Esophagus squamous epithelium (tissue), 5 donors: ENCODE data around the gene GRIK4. TPM values are rescaled to one million over a fixed set of nuclear protein-coding genes. Genes with fewer than 3 reads are reported as not detected.

Experiments
- DNase-seq: peaks from one replicate; lab custom pipeline; 2025; lab: John Stamatoyannopoulos, UW
- H3K27ac ChIP-seq, 4 donors: fragments of 200-600 bp; sonication (generic); one replicate each; pipeline ENCODE4 v1.5.1; 2016 to 2019; ENCODE audit warnings: mild to moderate bottlenecking in 1 of 4
- H3K27me3 ChIP-seq, 4 donors: fragments of 200-600 bp; sonication (generic); 1 replicate in 3 of 4; 2 replicates in 1 of 4; pipeline versions ENCODE4 v1.5.1 to v1.6.0; 2017 to 2021; ENCODE audit warnings: antibody characterized with exemption in 1 of 4
- H3K36me3 ChIP-seq, 3 donors: fragments of 200-600 bp; sonication (generic); one replicate each; pipeline ENCODE4 v1.5.1; 2016 to 2019
- H3K4me1 ChIP-seq, 3 donors: fragments of 200-600 bp; sonication (generic); one replicate each; pipeline ENCODE4 v1.5.1; 2017 to 2019
- H3K4me3 ChIP-seq, 4 donors: fragments of 200-600 bp; sonication (generic); 1 replicate in 3 of 4; 2 replicates in 1 of 4; pipeline ENCODE4 v1.5.1; 2016 to 2019; ENCODE audit warnings: mild to moderate bottlenecking in 2 of 4, moderate library complexity in 1 of 4
- H3K9me3 ChIP-seq, 3 donors: fragments of 200-600 bp; sonication (generic); one replicate each; pipeline ENCODE4 v1.5.1; 2016 to 2019
- CTCF ChIP-seq, 6 experiments: fragments of 450-650 bp in 4 of 6; fragments of 200-600 bp in 2 of 6; sonication (generic) in 2 of 6; IDR thresholded peaks; one replicate each; pipeline ENCODE4 v1.5.1; 2016 to 2019; ENCODE audit warnings: antibody characterized with exemption in 6 of 6, mild to moderate bottlenecking in 4 of 6, moderate library complexity in 4 of 6
- POLR2A ChIP-seq, 4 donors: fragments of 450-650 bp; IDR thresholded peaks; one replicate each; pipeline ENCODE4 v1.6.1; 2017; ENCODE audit warnings: antibody characterized with exemption in 4 of 4, mild to moderate bottlenecking in 4 of 4, moderate library complexity in 3 of 4
- WGBS, 2 donors: methylation state at CpG; one replicate each; pipeline ENCODE4 v1.1.5; 2018; 5-methylcytosine and 5-hydroxymethylcytosine counted together
- intact Hi-C: fragments of 100-400 bp; cut with DNase I; formaldehyde crosslinking; loops from one replicate; pipeline ENCODE4 v1.15.0; 2022
- total RNA-seq, 4 donors: library from RNA; depleted of rRNA; stranded (reverse); fragments of >200 nt; gene quantifications; one replicate each; pipeline ENCODE4 v1.1.0, GENCODE V29; 2016
- donor health status: DM: yes; HTN: yes; CAD: no.

The GRIK4 gene
- total RNA-seq, 4 donors from 2014 or later, result 0.15 to 0.19 TPM; not detected in 2

GRCh38 chr11:120932305-120932915 lies 420.9 kb downstream of the GRIK4 start:
- H3K9me3 ChIP-seq, result no peaks in the 10 kb centered on the region
- H3K27ac ChIP-seq, result no peak overlapping the region
- DNase-seq, result no peak
- intact Hi-C loops, result no loop called here
- peaks cover 0 to 10% (median 0%) of the 10 kb centered on the region in 4 donors for H3K27me3 ChIP-seq
- no peaks in the 10 kb centered on the region for H3K4me1 ChIP-seq
- no peaks in the 10 kb centered on the region for H3K36me3 ChIP-seq
- no peak overlapping the region for H3K4me3 ChIP-seq
- TF ChIP-seq CTCF (IDR thresholded peaks at IDR 0.05) (no peak), POLR2A (IDR thresholded peaks at IDR 0.05) (no peak)
- 70 to 86% methylated on average over 3 to 4 of the region's 5 CpGs for WGBS, 2 donors

DNA sequence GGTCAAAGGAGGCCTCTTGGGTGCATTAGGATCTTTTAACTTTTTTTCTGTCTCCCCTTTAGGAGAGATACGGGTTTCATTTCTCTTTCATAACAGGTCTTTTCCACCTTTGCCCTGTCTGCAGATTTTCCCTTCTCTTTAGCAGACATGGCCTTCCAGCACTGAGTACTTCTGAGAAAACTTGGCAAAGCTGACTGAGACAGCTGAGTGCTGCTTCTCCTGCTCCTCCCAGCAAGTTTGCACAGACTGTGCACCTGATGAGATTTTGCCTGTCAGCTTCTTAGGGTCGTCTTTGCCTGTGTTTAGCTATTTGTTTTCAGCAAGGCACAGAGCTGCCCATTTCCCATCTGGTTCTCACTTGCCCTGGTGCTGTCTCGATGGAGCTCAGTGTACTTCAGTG lies 424.8 kb downstream of the GRIK4 start:
- Histone ChIP-seq H3K27ac (no peak overlapping the region), H3K36me3 (no peaks in the 10 kb centered on the region), H3K4me3 (no peak overlapping the region), H3K9me3 (no peaks in the 10 kb centered on the region), H3K4me1 (no peaks in the 10 kb centered on the region), H3K27me3 (peaks cover 0 to 25% (median 0%) of the 10 kb centered on the region in 4 donors)
- DNase-seq, result no peak
- TF ChIP-seq POLR2A (IDR thresholded peaks at IDR 0.05) (no peak), CTCF (IDR thresholded peaks at IDR 0.05) (no peak)
- WGBS, 2 donors, result 60 to 70% methylated on average over 3 of the region's 3 CpGs
- intact Hi-C loops, result no loop called here

DNA sequence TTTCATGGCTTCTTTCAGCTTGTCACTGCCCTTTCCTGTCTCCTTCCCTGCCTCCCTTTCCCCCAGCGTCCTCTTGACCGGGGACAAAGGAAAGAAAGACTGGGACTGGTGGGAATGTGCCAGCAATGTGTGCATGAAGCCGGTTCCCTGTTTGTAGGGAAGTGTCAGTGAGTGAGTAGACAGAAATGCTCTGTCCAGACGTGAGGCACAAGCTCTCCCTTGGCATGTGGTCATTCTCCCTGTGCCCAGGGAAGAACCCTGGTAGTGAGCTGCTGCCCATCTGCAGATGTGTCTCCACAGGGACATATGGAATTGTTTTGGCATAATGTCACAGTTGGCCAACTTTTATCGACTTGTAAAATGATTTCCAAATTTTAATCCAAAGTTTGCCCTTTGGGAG lies 426.0 kb downstream of the GRIK4 start:
- peaks cover 0 to 31% (median 0%) of the 10 kb centered on the region in 4 donors for H3K27me3 ChIP-seq
- H3K4me1 ChIP-seq, result no peaks in the 10 kb centered on the region
- H3K9me3 ChIP-seq, result no peaks in the 10 kb centered on the region
- intact Hi-C loops, result no loop called here
- H3K4me3 ChIP-seq, result no peak overlapping the region
- no peak for DNase-seq
- TF ChIP-seq POLR2A (IDR thresholded peaks at IDR 0.05), result no peak
- TF ChIP-seq CTCF (IDR thresholded peaks at IDR 0.05), result no peak
- WGBS, 2 donors, result 41 to 48% methylated on average over 5 of the region's 5 CpGs
- no peak overlapping the region for H3K27ac ChIP-seq
- no peaks in the 10 kb centered on the region for H3K36me3 ChIP-seq

- no peak for DNase-seq
- WGBS, 2 donors, result 59 to 63% methylated on average over 4 of the region's 4 CpGs
- TF ChIP-seq CTCF (IDR thresholded peaks at IDR 0.05), result no peak
- TF ChIP-seq POLR2A (IDR thresholded peaks at IDR 0.05), result no peak
- H3K4me1 ChIP-seq, result no peaks in the 10 kb centered on the region
- H3K4me3 ChIP-seq, result no peak overlapping the region
- H3K36me3 ChIP-seq, result no peaks in the 10 kb centered on the region
- H3K27me3 ChIP-seq, result peaks cover 0 to 31% (median 0%) of the 10 kb centered on the region in 4 donors
- no peak overlapping the region for H3K27ac ChIP-seq
- intact Hi-C loops, result no loop called here
- no peaks in the 10 kb centered on the region for H3K9me3 ChIP-seq
Measured at GRCh38 chr11:120938260-120938659, 426.7 kb downstream of the GRIK4 start.

DNA sequence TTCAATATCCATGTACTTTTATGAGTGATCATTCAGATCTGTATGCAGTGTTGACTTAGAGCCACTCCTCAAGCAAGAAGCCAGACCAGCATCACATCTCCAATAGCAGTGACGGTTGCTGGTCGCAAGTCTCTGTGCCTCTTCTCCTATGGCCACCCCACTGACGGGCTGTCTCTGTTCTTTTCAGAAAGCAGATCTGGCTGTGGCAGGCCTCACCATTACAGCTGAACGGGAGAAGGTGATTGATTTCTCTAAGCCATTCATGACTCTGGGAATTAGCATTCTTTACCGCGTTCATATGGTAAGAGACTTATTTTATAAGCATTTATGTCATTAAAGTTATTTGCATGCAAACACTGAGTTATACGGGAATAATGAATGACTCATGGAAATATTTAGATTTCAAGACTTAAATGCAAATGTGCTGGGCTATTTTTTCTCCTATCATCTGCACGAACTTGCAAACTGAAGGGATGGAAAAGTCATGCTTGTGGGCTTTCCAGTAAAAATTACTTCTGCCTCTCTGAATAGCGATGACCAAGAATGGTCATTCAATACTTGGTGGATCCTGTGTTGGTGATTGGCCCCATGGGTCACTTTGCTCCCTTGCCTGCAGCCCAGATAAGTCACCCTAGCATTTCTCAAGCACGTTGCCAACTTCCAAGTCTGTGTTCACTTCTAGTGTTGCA lies 428.8 kb downstream of the GRIK4 start:
- TF ChIP-seq CTCF (IDR thresholded peaks at IDR 0.05), result no peak
- no peak for TF ChIP-seq POLR2A (IDR thresholded peaks at IDR 0.05)
- Histone ChIP-seq H3K27ac (no peak overlapping the region), H3K36me3 (no peaks in the 10 kb centered on the region), H3K4me3 (no peak overlapping the region), H3K9me3 (peaks cover 0 to 9% (median 5%) of the 10 kb centered on the region in 3 donors), H3K4me1 (no peaks in the 10 kb centered on the region), H3K27me3 (peaks cover 0 to 31% (median 0%) of the 10 kb centered on the region in 4 donors)
- intact Hi-C loops, result no loop called here
- 68 to 78% methylated on average over 10 of the region's 10 CpGs for WGBS, 2 donors
- DNase-seq, result no peak
